NCI-H2107 treated with DMSO at 0.1 percent for 48 hours (cell line): ENCODE measurements around the gene RAB6B.

Experiments used
- DNase-seq: peaks from one replicate; lab custom pipeline; 2025; ENCODE audit not compliant: unreplicated experiment; lab: John Stamatoyannopoulos, UW

RAB6B gene

GRCh38 chr3:133860519-133860918, 35.2 kb downstream of the RAB6B start:
- no peak for DNase-seq

GRCh38 chr3:133859381-133860234, 36.1 kb downstream of the RAB6B start:
- DNase-seq, result no peak

DNA sequence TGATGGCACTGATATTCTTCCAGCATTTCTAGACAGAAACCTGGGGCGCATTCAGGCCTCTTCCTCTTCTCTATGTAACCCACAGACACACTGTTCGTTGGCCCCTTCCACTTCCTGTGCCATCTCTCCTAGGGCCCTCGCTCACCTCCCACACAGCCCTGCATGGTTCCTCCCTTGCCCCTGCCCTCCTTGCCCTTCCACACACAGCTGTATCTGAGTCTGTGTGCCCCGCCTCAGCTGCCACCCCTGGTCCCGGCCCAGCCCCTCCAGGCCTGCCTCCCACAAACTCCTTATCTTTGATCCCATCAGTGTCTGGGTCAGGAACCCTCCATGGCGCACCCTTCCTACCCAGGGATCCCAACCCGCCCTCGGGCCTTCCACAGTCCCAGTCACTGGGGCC, 37.9 kb downstream of the RAB6B start:
- DNase-seq, result no peak

- DNase-seq, result no peak
Measured at GRCh38 chr3:133856316-133856715, 39.4 kb downstream of the RAB6B start.

- DNase-seq, result no peak
Measured at GRCh38 chr3:133855772-133856171, 39.9 kb downstream of the RAB6B start.

GRCh38 chr3:133855002-133855370, 40.7 kb downstream of the RAB6B start:
- DNase-seq, result no peak

- no peak for DNase-seq
Measured at GRCh38 chr3:133854264-133855001, 41.2 kb downstream of the RAB6B start.

DNA sequence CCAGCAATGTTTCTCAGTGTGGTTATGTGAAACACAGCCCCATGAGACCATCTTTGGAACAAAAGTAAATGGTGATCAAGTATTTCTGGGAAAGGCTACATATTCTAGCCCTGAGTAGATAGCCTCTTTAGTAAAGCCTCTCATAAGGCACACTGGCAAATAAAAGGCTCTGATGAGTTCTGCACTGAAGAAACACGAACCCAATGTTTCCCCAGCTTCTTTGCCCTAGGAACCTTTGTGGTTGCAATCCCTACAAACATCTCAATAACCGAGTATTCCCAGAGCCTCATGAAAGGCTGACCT, 41.8 kb downstream of the RAB6B start:
- no peak for DNase-seq

DNA sequence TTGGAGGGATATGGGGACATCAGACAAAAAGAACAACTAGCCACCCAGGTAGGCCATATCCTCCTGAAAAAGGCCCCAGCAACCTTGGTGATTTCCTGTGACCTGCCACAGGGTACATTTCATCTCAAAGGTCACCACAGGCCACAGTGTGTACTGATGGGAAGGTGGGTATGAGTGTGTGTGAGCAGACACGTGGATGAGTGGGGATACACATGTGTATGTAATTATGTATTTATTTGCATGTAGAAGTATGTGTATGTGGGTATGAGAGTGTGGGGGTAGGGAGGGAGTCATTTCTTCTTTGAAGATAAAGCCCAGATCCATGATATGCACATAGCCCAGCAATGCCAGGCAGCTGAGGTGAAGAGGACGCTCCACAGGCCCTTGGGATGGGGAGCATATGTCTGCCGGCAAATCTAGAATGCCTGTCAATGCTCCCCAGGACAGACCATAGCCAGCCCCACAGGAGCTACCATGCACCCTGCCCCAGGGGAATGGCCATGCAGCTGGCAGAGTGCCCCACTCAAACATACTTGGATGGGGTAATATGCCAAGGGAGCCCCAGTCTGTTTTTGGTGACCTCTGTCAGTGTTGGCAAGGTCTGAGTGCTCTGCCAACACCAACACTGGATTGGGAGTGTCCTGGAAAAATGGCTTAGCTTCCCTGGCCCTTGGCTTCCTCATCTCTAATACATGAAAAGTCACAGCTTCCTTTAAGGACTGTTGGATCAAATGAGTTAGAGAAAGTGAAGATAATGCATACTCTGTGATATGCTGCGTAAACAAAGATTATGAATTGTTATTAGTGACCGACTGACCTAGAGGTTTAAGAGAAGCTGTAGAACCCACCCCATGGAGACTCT, 42.4 kb downstream of the RAB6B start:
- no peak for DNase-seq

GRCh38 chr3:133851931-133852330, 43.8 kb downstream of the RAB6B start:
- DNase-seq, result no peak

DNA sequence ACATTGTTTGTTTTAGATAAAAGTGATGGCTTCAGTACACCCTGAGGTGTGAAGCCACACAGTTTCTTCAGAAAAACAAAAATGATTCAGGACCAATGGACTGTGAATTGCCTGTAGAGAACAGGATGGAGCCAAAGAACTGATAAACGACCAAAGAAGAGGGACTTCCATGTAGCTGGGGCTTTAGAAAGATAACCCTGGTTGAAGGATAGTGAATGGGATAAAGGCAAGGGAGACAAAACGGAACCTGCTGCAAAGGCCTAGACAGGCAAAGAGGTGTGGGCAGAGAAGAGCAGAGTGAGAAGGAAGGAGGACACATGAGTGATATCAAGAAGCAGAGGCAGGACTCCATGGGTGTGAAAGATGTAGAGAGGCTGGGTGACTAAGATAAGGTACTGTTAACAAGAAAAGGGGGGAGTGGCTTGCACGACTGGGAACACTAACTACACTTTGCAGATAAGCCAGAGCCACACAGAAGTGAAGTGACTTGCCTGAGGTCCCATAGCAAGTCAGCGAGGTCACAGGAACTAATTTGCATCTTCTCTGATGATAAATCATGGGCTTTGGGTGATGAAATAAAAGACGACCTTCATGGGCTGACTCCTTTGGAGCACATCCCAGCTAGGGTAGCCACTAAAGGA, 44.3 kb downstream of the RAB6B start:
- no peak for DNase-seq

- DNase-seq, result no peak
Measured at GRCh38 chr3:133850034-133850433, 45.6 kb downstream of the RAB6B start.

DNA sequence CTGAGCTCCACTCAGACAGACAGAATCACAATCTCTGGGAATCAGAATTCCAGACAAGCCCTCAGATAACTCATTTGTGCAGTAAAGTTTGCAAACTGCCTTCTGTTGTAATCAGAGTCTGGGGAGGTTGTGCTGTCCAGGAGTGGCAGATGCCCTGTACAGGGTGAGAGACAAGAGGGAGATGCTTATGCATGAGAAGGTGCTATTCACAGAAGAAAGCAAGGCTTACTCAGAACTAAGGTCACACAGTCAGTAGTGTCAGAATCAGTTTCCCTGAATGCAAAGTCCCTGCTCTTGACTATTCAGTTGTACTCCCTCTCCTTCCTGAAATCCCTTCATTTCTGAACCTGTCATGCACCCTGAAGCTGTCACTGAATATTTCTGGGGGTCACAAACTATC, 46.3 kb downstream of the RAB6B start:
- no peak for DNase-seq

DNA sequence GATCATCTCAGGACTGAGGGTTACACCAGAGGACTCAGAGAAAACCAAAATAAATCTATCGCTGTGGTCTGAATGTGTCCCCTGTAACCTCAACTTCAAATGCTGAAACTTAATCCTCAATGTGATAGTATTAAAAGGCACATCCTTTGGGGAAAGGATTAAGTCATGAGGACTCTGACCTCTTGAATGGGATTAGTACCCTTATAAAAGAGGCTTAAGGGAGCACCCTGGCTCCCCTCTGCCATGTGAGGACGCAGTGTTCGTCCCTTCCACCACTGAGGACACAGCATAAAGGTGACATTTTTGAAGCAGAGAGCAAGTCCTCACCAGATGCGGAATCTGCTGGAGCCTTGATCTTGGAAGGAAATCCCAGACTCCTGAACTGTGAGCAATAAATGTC, 50.6 kb downstream of the RAB6B start:
- DNase-seq, result no peak

- DNase-seq, result no peak
Measured at GRCh38 chr3:133843634-133844033, 52.0 kb downstream of the RAB6B start.

- no peak for DNase-seq
Measured at GRCh38 chr3:133842158-133842557, 53.5 kb downstream of the RAB6B start.

- no peak for DNase-seq
Measured at GRCh38 chr3:133841196-133841595, 54.5 kb downstream of the RAB6B start.

GRCh38 chr3:133840767-133841166, 54.9 kb downstream of the RAB6B start:
- DNase-seq, result no peak

- DNase-seq, result no peak
Measured at GRCh38 chr3:133840055-133840737, 55.5 kb downstream of the RAB6B start.

GRCh38 chr3:133838916-133839800, 56.5 kb downstream of the RAB6B start:
- DNase-seq, result no peak
